Tibial nerve (tissue), 4 donors: ENCODE data around the gene NFS1.

Experiments used
- EP300 ChIP-seq, 2 donors: sonication (generic); formaldehyde crosslinking; IDR thresholded peaks; one replicate each; pipeline ENCODE4 v1.6.1; 2017; ENCODE audit warnings: antibody characterized with exemption in 2 of 2, mild to moderate bottlenecking in 1 of 2
- POLR2A ChIP-seq, 2 donors: fragments of 450-650 bp; IDR thresholded peaks; one replicate each; pipeline ENCODE4 v1.6.1; 2017; ENCODE audit warnings: antibody characterized with exemption in 2 of 2, mild to moderate bottlenecking in 2 of 2, moderate library complexity in 2 of 2
- TF ChIP-seq, protein P1 (sequence below), 5 experiments: fragments of 200-600 bp in 3 of 5; fragments of 450-650 bp in 2 of 5; sonication (generic) in 3 of 5; IDR thresholded peaks; one replicate each; pipeline ENCODE4 v1.5.1; 2016 to 2019; ENCODE audit warnings: antibody characterized with exemption in 5 of 5, mild to moderate bottlenecking in 3 of 5, moderate library complexity in 2 of 5

DNA sequence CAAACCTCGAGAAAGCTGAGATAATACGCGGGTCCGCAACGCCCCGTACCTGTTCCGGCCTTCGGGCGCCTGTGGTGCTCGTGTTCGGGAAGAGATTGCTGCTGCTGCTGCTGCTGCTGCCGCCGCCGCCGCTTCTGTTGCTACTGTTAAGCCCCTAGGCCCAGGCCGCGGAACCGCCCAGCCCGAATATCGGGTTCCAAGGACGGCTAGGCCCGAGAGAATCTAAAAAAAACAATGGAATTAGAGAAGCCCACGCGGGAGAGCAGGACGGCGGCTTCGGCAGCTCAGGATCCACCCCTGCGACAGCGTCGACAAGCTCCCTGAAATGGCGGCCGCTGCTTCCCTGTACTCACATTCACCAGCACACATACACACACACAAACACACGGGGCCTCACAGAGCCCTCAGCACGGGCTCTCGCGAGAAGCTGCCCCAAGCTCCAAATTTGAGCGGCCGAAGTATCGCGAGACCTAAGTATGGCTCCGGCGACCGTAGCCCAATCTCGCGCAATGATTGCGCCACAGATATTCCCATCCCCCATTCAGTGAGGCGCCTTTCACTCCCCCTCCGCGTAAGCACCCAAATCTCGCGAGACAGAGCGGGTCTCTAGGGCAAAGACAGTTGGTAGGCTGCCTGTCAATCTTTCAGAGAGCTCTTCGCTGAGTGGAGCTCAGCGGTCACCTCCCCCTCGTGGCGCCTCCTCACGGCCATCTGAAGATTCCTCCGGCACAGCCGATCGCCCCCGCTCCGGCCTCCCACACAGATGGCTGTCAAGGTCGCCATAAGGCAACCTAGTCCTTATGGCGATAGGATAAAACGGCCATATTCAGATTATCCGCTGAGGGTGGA is 43.0 kb upstream of the NFS1 start, which contains the start of gene RBM39:
- TF ChIP-seq, protein P1, sequence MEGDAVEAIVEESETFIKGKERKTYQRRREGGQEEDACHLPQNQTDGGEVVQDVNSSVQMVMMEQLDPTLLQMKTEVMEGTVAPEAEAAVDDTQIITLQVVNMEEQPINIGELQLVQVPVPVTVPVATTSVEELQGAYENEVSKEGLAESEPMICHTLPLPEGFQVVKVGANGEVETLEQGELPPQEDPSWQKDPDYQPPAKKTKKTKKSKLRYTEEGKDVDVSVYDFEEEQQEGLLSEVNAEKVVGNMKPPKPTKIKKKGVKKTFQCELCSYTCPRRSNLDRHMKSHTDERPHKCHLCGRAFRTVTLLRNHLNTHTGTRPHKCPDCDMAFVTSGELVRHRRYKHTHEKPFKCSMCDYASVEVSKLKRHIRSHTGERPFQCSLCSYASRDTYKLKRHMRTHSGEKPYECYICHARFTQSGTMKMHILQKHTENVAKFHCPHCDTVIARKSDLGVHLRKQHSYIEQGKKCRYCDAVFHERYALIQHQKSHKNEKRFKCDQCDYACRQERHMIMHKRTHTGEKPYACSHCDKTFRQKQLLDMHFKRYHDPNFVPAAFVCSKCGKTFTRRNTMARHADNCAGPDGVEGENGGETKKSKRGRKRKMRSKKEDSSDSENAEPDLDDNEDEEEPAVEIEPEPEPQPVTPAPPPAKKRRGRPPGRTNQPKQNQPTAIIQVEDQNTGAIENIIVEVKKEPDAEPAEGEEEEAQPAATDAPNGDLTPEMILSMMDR (IDR thresholded peaks at IDR 0.05): peak; percentile 35 to 76 (median 57)
- TF ChIP-seq POLR2A (IDR thresholded peaks at IDR 0.05) (peak; percentile 97), EP300 (IDR thresholded peaks at IDR 0.05) (peak; percentile 89 to 99)
